Measurements from ENCODE around the gene ACTBL2. TPM values are rescaled to one million over a fixed set of nuclear protein-coding genes. Genes with fewer than 3 reads are reported as not detected.

The ACTBL2 gene
- total and polyA plus RNA-seq, 2 of the 13 experiments (the other 11 are each of a cell fraction or from before 2014, with no cell fraction given) = not detected

- no peaks in the 10 kb centered on the region for H4K20me1 ChIP-seq (ENCODE audit: insufficient read depth, low read length)
- H3K9me3 ChIP-seq (ENCODE audit: low read length) = no peaks in the 10 kb centered on the region
- in situ Hi-C loops (cut with HindIII; ENCODE audit: extremely low pct_ligation_motif_present, low pct_unique_long_range_greater_than_20kb) (no loop called here), intact Hi-C loops (cut with micrococcal nuclease; ENCODE audit: unreplicated experiment) (loop anchor here (2.0 to 5.0 kb wide), 2 partner anchors 200 to 281 kb away; no protein-coding TSS in a partner anchor)
- no peak overlapping the region for H3K9ac ChIP-seq (ENCODE audit: insufficient read depth, low read depth, low read length)
- no peaks in the 10 kb centered on the region for H3K36me3 ChIP-seq (replicated peaks in 1 of 2; ENCODE audit: control insufficient read depth in 1 of 2, insufficient read depth in 2 of 2, low read length in 2 of 2)
- CTCF ChIA-PET (ENCODE audit: low intra/inter-chr PET ratio, low total read pairs) = no interaction called here
- BruUV-seq (replicated peaks) = no TSS peak
- no peaks in the 10 kb centered on the region for H3K4me1 ChIP-seq (ENCODE audit: insufficient read depth, low read length)
- FAIRE-seq (no peak), DNase-seq (ENCODE audit: low spot score) (no peak), ATAC-seq (no peak)
- H3K79me2 ChIP-seq (ENCODE audit: insufficient read depth, low read length) = no peaks in the 10 kb centered on the region
- H3K4me3 ChIP-seq (replicated peaks in 1 of 3; ENCODE audit: insufficient read depth in 1 of 3, low read depth in 2 of 3, low read length in 3 of 3) = no peak overlapping the region
- POLR2A ChIA-PET = no interaction called here
- peaks cover 0 to 8% of the 10 kb centered on the region in 2 experiments; a peak in 1 of 5 replicates for H3K27me3 ChIP-seq (ENCODE audit: control insufficient read depth in 1 of 2, insufficient read depth in 2 of 2, low read length in 2 of 2)
- H3K27ac ChIP-seq (ENCODE audit: extremely low read length, insufficient read depth, low read length) = no peak overlapping the region
- no peak overlapping the region for H2AFZ ChIP-seq (ENCODE audit: low read length)
- TF ChIP-seq STAT6 (CRISPR knock-in tag; IDR thresholded peaks at IDR 0.05; ENCODE audit: borderline replicate concordance) (no peak), LCORL (IDR thresholded peaks at IDR 0.05) (no peak), LCORL (CRISPR knock-in tag; IDR thresholded peaks at IDR 0.05) (no peak), FOXM1 (CRISPR knock-in tag; IDR thresholded peaks at IDR 0.05) (no peak), MLX (CRISPR knock-in tag; IDR thresholded peaks at IDR 0.05) (no peak), ETV5 (CRISPR knock-in tag; IDR thresholded peaks at IDR 0.05; ENCODE audit: borderline replicate concordance) (no peak), ZNF337 (CRISPR knock-in tag; IDR thresholded peaks at IDR 0.05; ENCODE audit: borderline replicate concordance, low read depth) (no peak), RNF219 (CRISPR knock-in tag; IDR thresholded peaks at IDR 0.05) (no peak), NR2C2 (CRISPR knock-in tag; IDR thresholded peaks at IDR 0.05; ENCODE audit: borderline replicate concordance) (no peak), ZBTB14 (CRISPR knock-in tag; IDR thresholded peaks at IDR 0.05) (no peak), MAF1 (CRISPR knock-in tag; IDR thresholded peaks at IDR 0.05; ENCODE audit: borderline replicate concordance) (no peak), AGO1 (IDR thresholded peaks at IDR 0.05; ENCODE audit: low read depth, low read length, poor library complexity, severe bottlenecking) (no peak), ZNF839 (CRISPR knock-in tag; IDR thresholded peaks at IDR 0.05; ENCODE audit: borderline replicate concordance) (no peak)
- no peak overlapping the region for H3K4me2 ChIP-seq (ENCODE audit: low read depth, low read length)
These were observed 15.1 kb upstream of the ACTBL2 start for GRCh38 chr5:57497733-57498132.

Data from HepG2 (cell line).